HCT116 (cell line): ENCODE results near the gene INPP4A. TPM values are rescaled to one million over a fixed set of nuclear protein-coding genes. Genes with fewer than 3 reads are reported as not detected.

Experiments used
- ATAC-seq: fragments of 200-7000 bp; cut with Tn5 transposase; 2 replicates; pipeline ENCODE4 v1.9.1; 2020; ENCODE audit warnings: mild to moderate bottlenecking, moderate library complexity
- BruUV-seq: library from RNA; stranded (reverse); fragments of 400-500 nt; replicated peaks from 2 replicates; lab custom pipeline; 2021; lab: Mats Ljungman, UMichigan
- CTCF ChIA-PET: fragments of 300-600 bp; sonication (Branson Sonifier 250); formaldehyde crosslinking; loops from one replicate; lab custom pipeline; 2021; ENCODE audit warnings: antibody characterized with exemption; lab: Charles Lee
- POLR2A ChIA-PET: fragments of 300-600, 350-600 bp; sonication (Branson Sonifier 250); formaldehyde crosslinking; loops from one replicate; lab custom pipeline; 2021; ENCODE audit warnings: antibody characterized with exemption; lab: Charles Lee
- RAD21 ChIA-PET, 2 experiments: fragments of 300-600 bp; sonication (Branson Sonifier 250); formaldehyde crosslinking; loops; one replicate each; lab custom pipeline; 2023; ENCODE audit warnings: low total read pairs in 2 of 2; ENCODE audit not compliant: uncharacterized antibody in 2 of 2, unreplicated experiment in 2 of 2, low non-redundant PET in 1 of 2; lab: Charles Lee
- DNase-seq: peaks from one replicate; pipeline ENCODE4 v3.0.0-alpha.2; 2010; ENCODE audit warnings: low read depth, low spot score
- H2AFZ ChIP-seq: fragments of 200-600 bp; shearing (Covaris generic), sonication (generic); 2 replicates; pipeline ENCODE4 v1.6.1; 2017; ENCODE audit warnings: low read depth, mixed run types, mixed read lengths, antibody characterized with exemption, low read length; ENCODE audit not compliant: poor library complexity, severe bottlenecking
- H3K27ac ChIP-seq: 2 replicates; pipeline ENCODE4 v1.5.1; 2012; ENCODE audit warnings: low read depth, low read length
- H3K27me3 ChIP-seq: fragments of 200-600 bp; sonication (generic); 2 replicates; pipeline ENCODE4 v1.6.1; 2016; ENCODE audit warnings: mixed run types, low read length, mixed read lengths; ENCODE audit not compliant: insufficient read depth
- H3K36me3 ChIP-seq, 2 experiments: fragments of 200-500 bp in 1 of 2; fragments of 200-600 bp in 1 of 2; sonication (Bioruptor generic) in 1 of 2; sonication (generic) in 1 of 2; 2 replicates each; pipeline versions ENCODE4 v1.5.1 to v1.6.1; 2014 to 2016; ENCODE audit warnings: low read length in 2 of 2, inconsistent platforms in 1 of 2, mixed read lengths in 1 of 2, mixed run types in 1 of 2; ENCODE audit not compliant: insufficient read depth in 2 of 2, control insufficient read depth in 1 of 2
- H3K4me1 ChIP-seq, 2 experiments: fragments of 200-600 bp in 1 of 2; sonication (generic) in 1 of 2; 2 replicates each; pipeline versions ENCODE4 v1.5.1 to v1.6.1; 2012 to 2017; ENCODE audit warnings: low read length in 2 of 2, inconsistent platforms in 1 of 2, mild to moderate bottlenecking in 1 of 2, mixed read lengths in 1 of 2, mixed run types in 1 of 2, moderate library complexity in 1 of 2; ENCODE audit not compliant: insufficient read depth in 2 of 2, control insufficient read depth in 1 of 2
- H3K4me2 ChIP-seq: fragments of 200-600 bp; sonication (generic); 2 replicates; pipeline ENCODE4 v1.6.1; 2017; ENCODE audit warnings: mixed run types, low read length, mixed read lengths
- H3K4me3 ChIP-seq, 2 experiments: fragments of 200-600 bp in 1 of 2; sonication (generic) in 1 of 2; replicated peaks in 1 of 2; 2 replicates each; pipeline ENCODE4 v1.5.1; 2011 to 2016; ENCODE audit warnings: low read length in 2 of 2, control low read depth in 1 of 2, low read depth in 1 of 2, mild to moderate bottlenecking in 1 of 2, mixed read lengths in 1 of 2, mixed run types in 1 of 2
- H3K79me2 ChIP-seq: fragments of 200-600 bp; sonication (generic); 2 replicates; pipeline ENCODE4 v1.6.1; 2017; ENCODE audit warnings: mild to moderate bottlenecking, mixed run types, low read length, moderate library complexity, mixed read lengths; ENCODE audit not compliant: insufficient read depth
- H3K9ac ChIP-seq: fragments of 200-600 bp; sonication (generic); 2 replicates; pipeline ENCODE4 v1.6.1; 2016; ENCODE audit warnings: low read length, mixed read lengths
- H3K9me2 ChIP-seq: fragments of 200-600 bp; sonication (generic), shearing (Covaris generic); 2 replicates; pipeline ENCODE4 v1.6.1; 2017; ENCODE audit warnings: mixed run types, mild to moderate bottlenecking, moderate library complexity; ENCODE audit not compliant: insufficient read depth
- H3K9me3 ChIP-seq, 2 experiments: fragments of 200-500 bp in 1 of 2; fragments of 200-600 bp in 1 of 2; sonication (Bioruptor generic) in 1 of 2; sonication (generic) in 1 of 2; 2 replicates each; pipeline ENCODE4 v1.6.1; 2014 to 2017; ENCODE audit warnings: low read length in 2 of 2, mixed read lengths in 2 of 2, inconsistent platforms in 1 of 2, low read depth in 1 of 2, mild to moderate bottlenecking in 1 of 2, mixed run types in 1 of 2, moderate library complexity in 1 of 2; ENCODE audit not compliant: control insufficient read depth in 1 of 2, insufficient read depth in 1 of 2
- H4K20me1 ChIP-seq: fragments of 200-600 bp; sonication (generic), shearing (Covaris generic); 2 replicates; pipeline ENCODE4 v1.6.1; 2017; ENCODE audit warnings: mixed run types, mild to moderate bottlenecking, moderate library complexity; ENCODE audit not compliant: insufficient read depth
- ATF3 ChIP-seq: IDR thresholded peaks from 2 replicates; pipeline ENCODE4 v1.6.1; 2012
- CBX3 ChIP-seq: IDR thresholded peaks from 2 replicates; pipeline ENCODE4 v1.6.1; 2012; ENCODE audit warnings: low read depth
- FOSL1 ChIP-seq: IDR thresholded peaks from 2 replicates; pipeline ENCODE4 v1.6.1; 2012; ENCODE audit warnings: low read depth
- POLR2A ChIP-seq: IDR thresholded peaks from 2 replicates; pipeline ENCODE4 v1.7.0; 2011; ENCODE audit warnings: borderline replicate concordance; ENCODE audit not compliant: insufficient read depth, insufficient read length; ENCODE audit errors: extremely low read depth
- RAD21 ChIP-seq: IDR thresholded peaks from 2 replicates; pipeline ENCODE4 v1.6.1; 2012; ENCODE audit warnings: low read depth, mild to moderate bottlenecking
- SP1 ChIP-seq: IDR thresholded peaks from 2 replicates; pipeline ENCODE4 v1.6.1; 2012; ENCODE audit warnings: low read depth
- YY1 ChIP-seq: IDR thresholded peaks from 2 replicates; pipeline ENCODE4 v1.6.1; 2011; ENCODE audit warnings: low read length, low read depth, moderate library complexity, mild to moderate bottlenecking; ENCODE audit not compliant: insufficient replicate concordance; ENCODE audit errors: extremely low read depth
- intact Hi-C: fragments of 100-400 bp; cut with micrococcal nuclease; formaldehyde crosslinking; loops from 2 replicates; pipeline ENCODE4 v1.10.0; 2022
- total RNA-seq: library from RNA; stranded (reverse); gene quantifications from one replicate; pipeline ENCODE4 v1.2.1, GENCODE V29; 2021; ENCODE audit not compliant: unreplicated experiment
- TF ChIP-seq, protein P1 (sequence below): IDR thresholded peaks from 2 replicates; pipeline ENCODE4 v1.6.1; 2012
- TF ChIP-seq, protein P2 (sequence below), 3 experiments: fragments of 200-600 bp in 1 of 3; sonication (generic) in 1 of 3; IDR thresholded peaks in 2 of 3; conservative IDR thresholded peaks in 1 of 3; 2 replicates each; pipeline ENCODE4 v1.5.1; 2012 to 2017; ENCODE audit warnings: low read depth in 2 of 3, low read length in 2 of 3, antibody characterized with exemption in 1 of 3, borderline replicate concordance in 1 of 3, control low read depth in 1 of 3, mild to moderate bottlenecking in 1 of 3, mixed read lengths in 1 of 3, mixed run types in 1 of 3, moderate library complexity in 1 of 3; ENCODE audit not compliant: insufficient read depth in 1 of 3

Gene INPP4A
- total RNA-seq, 1 experiment from 2014 or later = 18.5 TPM

GRCh38 chr2:98569915-98570314 lies 125.3 kb downstream of the INPP4A start:
- ChIA-PET RAD21 (no interaction called here), POLR2A (no interaction called here), CTCF (no interaction called here)
- ATAC-seq = no peak
- no peaks in the 10 kb centered on the region for H3K27me3 ChIP-seq
- no peak for DNase-seq
- H4K20me1 ChIP-seq = no peaks in the 10 kb centered on the region
- peaks cover 0 to 10% of the 10 kb centered on the region in 2 experiments; a peak in 1 of 4 replicates for H3K36me3 ChIP-seq
- H3K9me3 ChIP-seq = no peaks in the 10 kb centered on the region
- no peak overlapping the region for H3K9ac ChIP-seq
- H3K27ac ChIP-seq = no peak overlapping the region
- BruUV-seq = no TSS peak
- H3K4me1 ChIP-seq = no peaks in the 10 kb centered on the region
- no peak overlapping the region for H3K4me3 ChIP-seq
- TF ChIP-seq SP1 (no peak), POLR2A (no peak), CBX3 (no peak), YY1 (no peak), FOSL1 (no peak), RAD21 (no peak), ATF3 (no peak)
- TF ChIP-seq, protein P1, sequence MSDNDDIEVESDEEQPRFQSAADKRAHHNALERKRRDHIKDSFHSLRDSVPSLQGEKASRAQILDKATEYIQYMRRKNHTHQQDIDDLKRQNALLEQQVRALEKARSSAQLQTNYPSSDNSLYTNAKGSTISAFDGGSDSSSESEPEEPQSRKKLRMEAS = no peak
- TF ChIP-seq, protein P2, sequence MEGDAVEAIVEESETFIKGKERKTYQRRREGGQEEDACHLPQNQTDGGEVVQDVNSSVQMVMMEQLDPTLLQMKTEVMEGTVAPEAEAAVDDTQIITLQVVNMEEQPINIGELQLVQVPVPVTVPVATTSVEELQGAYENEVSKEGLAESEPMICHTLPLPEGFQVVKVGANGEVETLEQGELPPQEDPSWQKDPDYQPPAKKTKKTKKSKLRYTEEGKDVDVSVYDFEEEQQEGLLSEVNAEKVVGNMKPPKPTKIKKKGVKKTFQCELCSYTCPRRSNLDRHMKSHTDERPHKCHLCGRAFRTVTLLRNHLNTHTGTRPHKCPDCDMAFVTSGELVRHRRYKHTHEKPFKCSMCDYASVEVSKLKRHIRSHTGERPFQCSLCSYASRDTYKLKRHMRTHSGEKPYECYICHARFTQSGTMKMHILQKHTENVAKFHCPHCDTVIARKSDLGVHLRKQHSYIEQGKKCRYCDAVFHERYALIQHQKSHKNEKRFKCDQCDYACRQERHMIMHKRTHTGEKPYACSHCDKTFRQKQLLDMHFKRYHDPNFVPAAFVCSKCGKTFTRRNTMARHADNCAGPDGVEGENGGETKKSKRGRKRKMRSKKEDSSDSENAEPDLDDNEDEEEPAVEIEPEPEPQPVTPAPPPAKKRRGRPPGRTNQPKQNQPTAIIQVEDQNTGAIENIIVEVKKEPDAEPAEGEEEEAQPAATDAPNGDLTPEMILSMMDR (IDR thresholded peaks at IDR 0.05 in 2 of 3, conservative IDR thresholded peaks at IDR 0.05 in 1 of 3; ENCODE audit: borderline replicate concordance in 1 of 3, insufficient read depth in 1 of 3, low read depth in 2 of 3, low read length in 2 of 3) = no peak
- H3K9me2 ChIP-seq = no peaks in the 10 kb centered on the region
- no peaks in the 10 kb centered on the region for H3K79me2 ChIP-seq
- intact Hi-C loops = no loop called here
- no peak overlapping the region for H3K4me2 ChIP-seq
- no peak overlapping the region for H2AFZ ChIP-seq
